GM12891 (cell line): Measurements from ENCODE around the gene ANO7.

Experiments
- POLR2A ChIP-seq: IDR thresholded peaks from 2 replicates; pipeline ENCODE4 v1.6.1; 2011; ENCODE audit warnings: low read depth, low read length, control low read depth
- POLR2AphosphoS5 ChIP-seq: IDR thresholded peaks from 2 replicates; pipeline ENCODE4 v1.6.1; 2011; ENCODE audit warnings: low read depth, low read length, control low read depth
- TAF1 ChIP-seq: IDR thresholded peaks from 2 replicates; pipeline ENCODE4 v1.6.1; 2011; ENCODE audit warnings: low read depth, low read length, control low read depth

DNA sequence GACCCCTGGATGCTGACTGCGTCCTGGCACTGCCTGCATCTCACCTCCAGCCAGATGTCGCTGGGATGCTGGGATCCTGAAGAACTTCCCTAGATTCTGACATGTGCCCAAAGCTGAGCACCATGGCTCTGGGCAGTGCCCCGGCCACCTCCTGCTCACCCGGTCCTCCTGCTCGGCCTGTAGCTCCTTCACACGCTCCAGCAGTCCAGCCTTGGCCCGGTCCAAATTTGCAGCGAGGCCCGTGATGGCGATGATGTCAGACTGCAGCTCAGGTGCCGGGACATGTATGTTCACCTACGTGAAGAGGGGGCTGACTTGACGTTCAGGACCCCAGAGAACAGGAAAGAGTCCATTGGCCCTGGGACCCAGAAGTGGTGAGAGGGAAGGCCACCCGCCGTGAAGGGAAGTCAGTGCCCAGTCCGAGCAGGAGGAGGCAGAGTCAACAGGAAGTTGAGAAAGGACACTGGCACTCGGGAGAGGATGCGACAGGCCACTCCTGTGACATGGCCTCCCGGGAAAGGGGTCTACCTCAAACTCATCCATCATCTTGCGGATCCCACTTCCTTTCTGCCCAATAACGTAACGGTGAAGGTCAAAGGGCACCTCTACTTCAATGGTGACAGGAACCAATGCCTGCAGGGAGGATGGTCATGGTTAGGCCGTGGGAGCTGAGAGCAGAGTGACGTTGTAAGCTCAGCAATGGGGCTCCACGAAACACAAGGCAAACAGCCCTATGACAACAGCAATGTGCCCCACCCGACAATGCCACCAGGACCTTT, 46.7 kb downstream of the ANO7 start:
- no peak for TF ChIP-seq POLR2A
- TF ChIP-seq TAF1, result no peak
- TF ChIP-seq POLR2AphosphoS5, result no peak
